Measurements from ENCODE around the gene ETNK1.

- TF ChIP-seq CTCF (IDR thresholded peaks at IDR 0.05) (no peak), EZH2phosphoT487 (IDR thresholded peaks at IDR 0.05; ENCODE audit: borderline replicate concordance, low read depth) (no peak), MAX (IDR thresholded peaks at IDR 0.05; ENCODE audit: low read depth) (no peak), USF2 (IDR thresholded peaks at IDR 0.05; ENCODE audit: borderline replicate concordance, low read depth, low read length) (no peak), RAD21 (IDR thresholded peaks at IDR 0.05; ENCODE audit: low read length) (no peak), IRF3 (IDR thresholded peaks at IDR 0.05; ENCODE audit: low read depth, low read length) (no peak)
Observed at GRCh38 chr12:22715254-22715653, 90.3 kb downstream of the ETNK1 start.

All from SK-N-SH (cell line).